Measurements from ENCODE around the gene BACE2. TPM values are rescaled to one million over a fixed set of nuclear protein-coding genes. Genes with fewer than 3 reads are reported as not detected.
A peak's percentile ranks its signal among the peaks of the same experiment; 100 is the strongest.

The BACE2 gene
- total and polyA plus RNA-seq, 11 donors, result 3.8 to 30.3 (median 15.6) TPM

GRCh38 chr21:41289431-41289830 is 121.5 kb downstream of the BACE2 start:
- DNase-seq (no peak), ATAC-seq (no peak)
- no peak overlapping the region for H3K4me3 ChIP-seq
- H3K36me3 ChIP-seq, result no peaks in the 10 kb centered on the region
- intact Hi-C loops (cut with DNase I), result loop anchor here in 4 of 10 donors (10.0 kb wide), 3 partner anchors 325 to 825 kb away; no protein-coding TSS in a partner anchor
- 67 to 84% (median 74%) methylated on average over 13 of the region's 13 CpGs for WGBS, 4 donors
- no peaks in the 10 kb centered on the region for H3K9me3 ChIP-seq
- no peak overlapping the region for H3K27ac ChIP-seq
- peaks cover 0 to 41% (median 16%) of the 10 kb centered on the region in 9 donors for H3K27me3 ChIP-seq
- H3K4me1 ChIP-seq, result no peaks in the 10 kb centered on the region
- TF ChIP-seq POLR2A (IDR thresholded peaks at IDR 0.05) (no peak), CTCF (IDR thresholded peaks at IDR 0.05) (no peak)

- Histone ChIP-seq H3K9me3 (no peaks in the 10 kb centered on the region), H3K4me3 (peak overlapping the region in 5 of 12 donors; percentile 2 to 34 (median 11)), H3K27me3 (peaks cover 0 to 41% (median 16%) of the 10 kb centered on the region in 9 donors), H3K36me3 (no peaks in the 10 kb centered on the region), H3K4me1 (no peaks in the 10 kb centered on the region), H3K27ac (no peak overlapping the region)
- 59 to 64% (median 60%) methylated on average over 23 to 24 of the region's 24 CpGs for WGBS, 4 donors
- DNase-seq (no peak), ATAC-seq (no peak)
- TF ChIP-seq POLR2A (IDR thresholded peaks at IDR 0.05) (no peak), CTCF (IDR thresholded peaks at IDR 0.05) (no peak)
- intact Hi-C loops (cut with DNase I), result loop anchor here in 1 of 10 donors (5.0 kb wide), 1 partner anchor 177 kb away; no protein-coding TSS in a partner anchor
Observed at GRCh38 chr21:41290106-41290799, 122.3 kb downstream of the BACE2 start.

- Histone ChIP-seq H3K36me3 (no peaks in the 10 kb centered on the region), H3K27me3 (peaks cover 0 to 49% (median 19%) of the 10 kb centered on the region in 9 donors), H3K9me3 (peaks cover 0 to 9% (median 0%) of the 10 kb centered on the region in 12 donors), H3K4me1 (no peaks in the 10 kb centered on the region), H3K27ac (no peak overlapping the region), H3K4me3 (no peak overlapping the region)
- DNase-seq (no peak), ATAC-seq (no peak)
- intact Hi-C loops (cut with DNase I), result loop anchor here in 1 of 10 donors (5.0 kb wide), 1 partner anchor 173 kb away; no protein-coding TSS in a partner anchor
- TF ChIP-seq POLR2A (IDR thresholded peaks at IDR 0.05) (no peak), CTCF (IDR thresholded peaks at IDR 0.05) (no peak)
- 91 to 96% (median 93%) methylated on average over 1 of the region's 1 CpG for WGBS, 4 donors
Observed at GRCh38 chr21:41294548-41295231, 126.7 kb downstream of the BACE2 start.

GRCh38 chr21:41295721-41296254 is 127.8 kb downstream of the BACE2 start:
- H3K27me3 ChIP-seq, result peaks cover 0 to 39% (median 15%) of the 10 kb centered on the region in 9 donors
- TF ChIP-seq CTCF (IDR thresholded peaks at IDR 0.05) (no peak), POLR2A (IDR thresholded peaks at IDR 0.05) (no peak)
- no peaks in the 10 kb centered on the region for H3K4me1 ChIP-seq
- intact Hi-C loops (cut with DNase I), result no loop called here
- no peak overlapping the region for H3K27ac ChIP-seq
- H3K36me3 ChIP-seq, result no peaks in the 10 kb centered on the region
- DNase-seq (no peak), ATAC-seq (no peak)
- peaks cover 0 to 10% (median 0%) of the 10 kb centered on the region in 12 donors for H3K9me3 ChIP-seq
- H3K4me3 ChIP-seq, result no peak overlapping the region
- 85 to 90% (median 86%) methylated on average over 4 of the region's 4 CpGs for WGBS, 4 donors
